SK-N-SH treated with all-trans-retinoic acid at 6 μM for 48 hours (cell line): ENCODE data around the gene CFAP20DC.

Experiments
- ATAC-seq: fragments of 200-7000 bp; cut with Tn5 transposase; 3 replicates; pipeline ENCODE4 v1.9.1; 2020; ENCODE audit warnings: mild to moderate bottlenecking, moderate library complexity
- ARNTL ChIP-seq: fragments of 450-650 bp; formaldehyde crosslinking; IDR thresholded peaks from 2 replicates; pipeline ENCODE4 v1.5.0; 2020; ENCODE audit warnings: low read depth, mild to moderate bottlenecking, moderate library complexity, borderline replicate concordance
- BACH2 ChIP-seq: fragments of 250-450 bp; sonication (Bioruptor Pico); IDR thresholded peaks from 2 replicates; pipeline ENCODE4 v1.9.0; 2021; ENCODE audit warnings: mild to moderate bottlenecking, borderline replicate concordance
- CREB5 ChIP-seq: fragments of 250-450 bp; sonication (Bioruptor Pico); IDR thresholded peaks from 2 replicates; pipeline ENCODE4 v1.5.1; 2020; ENCODE audit warnings: low read depth, mild to moderate bottlenecking, moderate library complexity
- CSDC2 ChIP-seq: fragments of 250-450 bp; sonication (Bioruptor Pico); IDR thresholded peaks from 2 replicates; pipeline ENCODE4 v1.5.0; 2020; ENCODE audit warnings: mild to moderate bottlenecking, moderate library complexity
- CSRNP3 ChIP-seq: fragments of 250-450 bp; sonication (Bioruptor Pico); IDR thresholded peaks from 2 replicates; pipeline ENCODE4 v1.5.1; 2021; ENCODE audit warnings: mild to moderate bottlenecking, moderate library complexity
- ESRRG ChIP-seq: fragments of 250-450 bp; sonication (Bioruptor Pico); IDR thresholded peaks from 2 replicates; pipeline ENCODE4 v1.6.1; 2021; ENCODE audit warnings: mild to moderate bottlenecking
- GLIS3 ChIP-seq: fragments of 250-450 bp; sonication (Bioruptor Pico); IDR thresholded peaks from 2 replicates; pipeline ENCODE4 v1.5.0; 2020; ENCODE audit warnings: mild to moderate bottlenecking, moderate library complexity
- ISL1 ChIP-seq: fragments of 250-450 bp; sonication (Bioruptor Pico); IDR thresholded peaks from 2 replicates; pipeline ENCODE4 v2.1.2; 2022; ENCODE audit warnings: mild to moderate bottlenecking, moderate library complexity
- OSR1 ChIP-seq: fragments of 250-450 bp; sonication (Bioruptor Pico); IDR thresholded peaks from 2 replicates; pipeline ENCODE4 v1.8.0; 2022; ENCODE audit warnings: moderate library complexity, mild to moderate bottlenecking, inconsistent platforms
- PATZ1 ChIP-seq: fragments of 250-450 bp; sonication (Bioruptor Pico); IDR thresholded peaks from 2 replicates; pipeline ENCODE4 v1.8.0; 2020; ENCODE audit warnings: mild to moderate bottlenecking, moderate library complexity, borderline replicate concordance
- POU6F1 ChIP-seq: fragments of 250-450 bp; sonication (Bioruptor Pico); IDR thresholded peaks from 2 replicates; pipeline ENCODE4 v1.8.0; 2021; ENCODE audit warnings: low read depth, mild to moderate bottlenecking, moderate library complexity, borderline replicate concordance
- PPARA ChIP-seq: fragments of 250-450 bp; sonication (Bioruptor Pico); IDR thresholded peaks from 2 replicates; pipeline ENCODE4 v1.5.0; 2020; ENCODE audit warnings: mild to moderate bottlenecking, borderline replicate concordance
- RARB ChIP-seq: fragments of 250-450 bp; sonication (Bioruptor Pico); IDR thresholded peaks from 2 replicates; pipeline ENCODE4 v1.8.0; 2021; ENCODE audit warnings: mild to moderate bottlenecking, moderate library complexity
- SNAI2 ChIP-seq: fragments of 250-450 bp; sonication (Bioruptor Pico); IDR thresholded peaks from 2 replicates; pipeline ENCODE4 v1.5.0; 2020; ENCODE audit warnings: mild to moderate bottlenecking, moderate library complexity
- TCF4 ChIP-seq: fragments of 250-450 bp; sonication (Bioruptor Pico); IDR thresholded peaks from 2 replicates; pipeline ENCODE4 v1.8.0; 2021; ENCODE audit warnings: mild to moderate bottlenecking, moderate library complexity, borderline replicate concordance
- TOX ChIP-seq: fragments of 250-450 bp; sonication (Bioruptor Pico); IDR thresholded peaks from 2 replicates; pipeline ENCODE4 v1.8.0; 2021; ENCODE audit warnings: mild to moderate bottlenecking, moderate library complexity, borderline replicate concordance
- TSHZ2 ChIP-seq: fragments of 250-450 bp; sonication (Bioruptor Pico); IDR thresholded peaks from 2 replicates; pipeline ENCODE4 v1.5.0; 2020; ENCODE audit warnings: mild to moderate bottlenecking, moderate library complexity
- ZC3H10 ChIP-seq: fragments of 250-450 bp; sonication (Bioruptor Pico); IDR thresholded peaks from 2 replicates; pipeline ENCODE4 v1.5.1; 2021; ENCODE audit warnings: mild to moderate bottlenecking, moderate library complexity
- ZFP3 ChIP-seq: fragments of 250-450 bp; sonication (Bioruptor Pico); IDR thresholded peaks from 2 replicates; pipeline ENCODE4 v1.5.0; 2020; ENCODE audit warnings: mild to moderate bottlenecking, moderate library complexity
- ZFP30 ChIP-seq: fragments of 450-650 bp; formaldehyde crosslinking; IDR thresholded peaks from 2 replicates; pipeline ENCODE4 v1.5.0; 2022; ENCODE audit warnings: mild to moderate bottlenecking, moderate library complexity
- ZNF565 ChIP-seq: fragments of 450-650 bp; formaldehyde crosslinking; conservative IDR thresholded peaks from 2 replicates; pipeline ENCODE4 v1.5.0; 2020; ENCODE audit warnings: low read depth, mild to moderate bottlenecking, moderate library complexity
- ZNF70 ChIP-seq: fragments of 450-650 bp; formaldehyde crosslinking; IDR thresholded peaks from 2 replicates; pipeline ENCODE4 v1.5.0; 2020; ENCODE audit warnings: mild to moderate bottlenecking, moderate library complexity
- ZNF8 ChIP-seq: fragments of 450-650 bp; formaldehyde crosslinking; IDR thresholded peaks from 2 replicates; pipeline ENCODE4 v1.5.0; 2020; ENCODE audit warnings: mild to moderate bottlenecking, moderate library complexity

The CFAP20DC gene

GRCh38 chr3:58751235-58751634 is 298.6 kb downstream of the CFAP20DC start (continued):
- no peak for TF ChIP-seq POU6F1
- no peak for TF ChIP-seq ESRRG (CRISPR knock-in tag)
- TF ChIP-seq TSHZ2: no peak
- TF ChIP-seq ZNF8 (CRISPR knock-in tag): no peak
- TF ChIP-seq PATZ1 (CRISPR knock-in tag): no peak
- no peak for TF ChIP-seq ZC3H10

- no peak for ATAC-seq
Measured at GRCh38 chr3:58749948-58750347, 299.9 kb downstream of the CFAP20DC start.

DNA sequence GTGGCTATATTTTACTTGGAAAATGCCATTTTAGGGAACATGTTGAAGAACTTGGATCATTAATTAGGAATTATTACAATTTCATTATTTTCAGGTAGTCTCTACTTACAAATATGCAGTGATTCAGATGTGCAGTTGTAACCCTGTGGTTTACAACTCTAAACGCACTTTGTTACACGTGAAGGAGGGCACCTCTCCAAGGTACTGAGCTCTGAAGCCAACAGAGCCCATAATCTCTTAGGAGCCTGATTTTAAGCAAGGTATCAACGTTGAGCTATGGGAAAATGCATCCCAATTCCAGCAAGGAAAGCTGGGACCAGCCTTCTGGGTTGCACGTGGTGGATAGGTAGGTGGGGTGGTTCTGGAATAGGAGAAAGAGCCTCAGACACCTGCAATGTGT is 301.8 kb downstream of the CFAP20DC start:
- no peak for ATAC-seq
- no peak for TF ChIP-seq TCF4 (CRISPR knock-in tag)
- no peak for TF ChIP-seq ZFP30 (CRISPR knock-in tag)
- TF ChIP-seq ZNF70 (CRISPR knock-in tag): no peak

More at GRCh38 chr3:58749948-58750347, 299.9 kb downstream of the CFAP20DC start:
- TF ChIP-seq SNAI2 (CRISPR knock-in tag) (no peak), ZNF8 (CRISPR knock-in tag) (no peak)

- ATAC-seq: no peak
- peak; percentile 95 for TF ChIP-seq CREB5 (CRISPR knock-in tag)
- TF ChIP-seq PPARA (CRISPR knock-in tag): no peak
- peak; percentile 85; the same call in 1 of the 2 replicates for TF ChIP-seq ESRRG (CRISPR knock-in tag)
- TF ChIP-seq TCF4 (CRISPR knock-in tag): peak; percentile 78
- peak; percentile 85 for TF ChIP-seq CSRNP3 (CRISPR knock-in tag)
- no peak; the same call in 1 of the 2 replicates for TF ChIP-seq POU6F1
- TF ChIP-seq ZNF565 (CRISPR knock-in tag): peak; percentile 89
- TF ChIP-seq PATZ1 (CRISPR knock-in tag): no peak
- no peak for TF ChIP-seq CSDC2
- no peak for TF ChIP-seq ZFP30 (CRISPR knock-in tag)
- no peak for TF ChIP-seq ZNF8 (CRISPR knock-in tag)
- TF ChIP-seq ARNTL: no peak
- TF ChIP-seq OSR1 (CRISPR knock-in tag): no peak
- TF ChIP-seq RARB (CRISPR knock-in tag): no peak
- TF ChIP-seq ZNF70 (CRISPR knock-in tag): 0 out of 2 replicates have a peak, but pooled peaks have one; percentile 23
- TF ChIP-seq ISL1 (CRISPR knock-in tag): peak; percentile 96
- peak; percentile 79 for TF ChIP-seq SNAI2 (CRISPR knock-in tag)
- TF ChIP-seq ZFP3: peak; percentile 82
- TF ChIP-seq GLIS3 (CRISPR knock-in tag): peak; percentile 82; the same call in 1 of the 2 replicates
- TF ChIP-seq TOX (CRISPR knock-in tag): no peak
- no peak for TF ChIP-seq BACH2 (CRISPR knock-in tag)
Measured at GRCh38 chr3:58746758-58747157, 303.1 kb downstream of the CFAP20DC start.
